A673 (cell line): ENCODE results near the gene XYLT2. TPM values are rescaled to one million over a fixed set of nuclear protein-coding genes. Genes with fewer than 3 reads are reported as not detected.

Experiments
- BruUV-seq: library from RNA; stranded (reverse); fragments of 400-500 nt; replicated peaks from 2 replicates; lab custom pipeline; 2021; lab: Mats Ljungman, UMichigan
- CTCF ChIA-PET: fragments of 300-600 bp; sonication (Branson Sonifier 250); formaldehyde crosslinking; loops from one replicate; lab custom pipeline; 2022; ENCODE audit warnings: antibody characterized with exemption; lab: Charles Lee
- POLR2A ChIA-PET: fragments of 300-600 bp; sonication (Branson Sonifier 250); formaldehyde crosslinking; loops from one replicate; lab custom pipeline; 2022; ENCODE audit warnings: antibody characterized with exemption; ENCODE audit not compliant: low non-redundant PET; lab: Charles Lee
- DNase-seq: peaks from one replicate; pipeline ENCODE4 v3.0.0-alpha.2; 2015; ENCODE audit warnings: low spot score
- H3K27ac ChIP-seq: fragments of 200-600 bp; sonication (generic); 2 replicates; pipeline ENCODE4 v1.5.1; 2016; ENCODE audit warnings: mixed run types, low read depth, mild to moderate bottlenecking, mixed read lengths, antibody characterized with exemption, low read length; ENCODE audit not compliant: poor library complexity, severe bottlenecking
- H3K27me3 ChIP-seq: fragments of 200-600 bp; sonication (generic); replicated peaks from 2 replicates; pipeline ENCODE4 v1.6.1; 2017; ENCODE audit warnings: mixed run types, low read depth, mild to moderate bottlenecking, mixed read lengths, antibody characterized with exemption, low read length; ENCODE audit not compliant: insufficient read depth, poor library complexity
- H3K36me3 ChIP-seq: fragments of 200-600 bp; sonication (generic); 2 replicates; pipeline ENCODE4 v1.6.1; 2016; ENCODE audit warnings: mixed run types, mild to moderate bottlenecking, mixed read lengths, antibody characterized with exemption, low read length; ENCODE audit not compliant: insufficient read depth, poor library complexity, severe bottlenecking
- H3K4me1 ChIP-seq: fragments of 200-600 bp; sonication (generic); 2 replicates; pipeline ENCODE4 v1.6.1; 2017; ENCODE audit warnings: mixed run types, mild to moderate bottlenecking, mixed read lengths, antibody characterized with exemption, low read length; ENCODE audit not compliant: insufficient read depth, poor library complexity, severe bottlenecking
- H3K4me3 ChIP-seq: fragments of 200-600 bp; sonication (generic); 2 replicates; pipeline ENCODE4 v1.5.1; 2016; ENCODE audit warnings: low read depth, mixed run types, mild to moderate bottlenecking, mixed read lengths, low read length; ENCODE audit not compliant: poor library complexity, severe bottlenecking
- H3K9me3 ChIP-seq: fragments of 200-600 bp; sonication (generic); 2 replicates; pipeline ENCODE4 v1.6.1; 2016; ENCODE audit warnings: mixed run types, low read depth, mild to moderate bottlenecking, mixed read lengths, antibody characterized with exemption, low read length; ENCODE audit not compliant: poor library complexity, severe bottlenecking
- EZH2 ChIP-seq: fragments of 200-600 bp; sonication (generic); IDR thresholded peaks from 2 replicates; pipeline ENCODE4 v1.6.1; 2017; ENCODE audit warnings: borderline replicate concordance, low read depth, mild to moderate bottlenecking, mixed read lengths, antibody characterized with exemption, low read length; ENCODE audit not compliant: poor library complexity, severe bottlenecking
- intact Hi-C: fragments of 100-400 bp; cut with micrococcal nuclease; formaldehyde crosslinking; loops from one replicate; pipeline ENCODE4 v1.10.0; 2022; ENCODE audit not compliant: unreplicated experiment
- total RNA-seq: library from RNA; stranded (reverse); gene quantifications from 2 replicates; pipeline ENCODE4 v1.2.3, GENCODE V29; 2021
- TF ChIP-seq, protein P1 (sequence below): fragments of 300-800, 200-600 bp; sonication (generic); conservative IDR thresholded peaks from 2 replicates; pipeline ENCODE4 v1.5.1; 2017; ENCODE audit warnings: low read depth, mild to moderate bottlenecking, antibody characterized with exemption, low read length, moderate library complexity, mixed read lengths

XYLT2 gene
- total RNA-seq, 1 experiment from 2014 or later = 15.8 TPM

DNA sequence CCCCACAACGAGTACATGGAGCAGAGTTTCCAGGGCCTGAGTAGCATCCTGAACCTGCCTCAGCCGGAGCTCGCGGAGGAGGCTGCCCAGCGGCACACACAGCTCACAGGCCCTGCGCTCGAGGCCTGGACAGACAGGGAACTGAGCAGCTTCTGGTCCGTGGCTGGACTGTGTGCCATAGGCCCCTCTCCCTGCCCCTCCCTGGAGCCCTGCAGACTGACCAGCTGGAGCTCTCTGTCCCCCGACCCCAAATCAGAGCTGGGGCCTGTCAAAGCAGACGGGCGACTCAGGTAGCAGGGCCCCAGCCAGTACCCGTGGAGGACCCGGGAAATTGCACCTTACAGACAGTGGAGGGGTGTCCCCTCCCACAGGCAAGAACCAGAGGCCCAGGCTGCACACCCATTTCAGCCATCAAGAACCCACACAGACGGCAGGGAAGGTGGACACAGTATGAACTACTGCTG lies 14.1 kb downstream of the XYLT2 start:
- Histone ChIP-seq H3K4me1 (no peaks in the 10 kb centered on the region), H3K9me3 (no peaks in the 10 kb centered on the region), H3K36me3 (peaks cover 33% of the 10 kb centered on the region), H3K27ac (no peak overlapping the region), H3K4me3 (no peak overlapping the region), H3K27me3 (no peaks in the 10 kb centered on the region)
- TF ChIP-seq, protein P1, sequence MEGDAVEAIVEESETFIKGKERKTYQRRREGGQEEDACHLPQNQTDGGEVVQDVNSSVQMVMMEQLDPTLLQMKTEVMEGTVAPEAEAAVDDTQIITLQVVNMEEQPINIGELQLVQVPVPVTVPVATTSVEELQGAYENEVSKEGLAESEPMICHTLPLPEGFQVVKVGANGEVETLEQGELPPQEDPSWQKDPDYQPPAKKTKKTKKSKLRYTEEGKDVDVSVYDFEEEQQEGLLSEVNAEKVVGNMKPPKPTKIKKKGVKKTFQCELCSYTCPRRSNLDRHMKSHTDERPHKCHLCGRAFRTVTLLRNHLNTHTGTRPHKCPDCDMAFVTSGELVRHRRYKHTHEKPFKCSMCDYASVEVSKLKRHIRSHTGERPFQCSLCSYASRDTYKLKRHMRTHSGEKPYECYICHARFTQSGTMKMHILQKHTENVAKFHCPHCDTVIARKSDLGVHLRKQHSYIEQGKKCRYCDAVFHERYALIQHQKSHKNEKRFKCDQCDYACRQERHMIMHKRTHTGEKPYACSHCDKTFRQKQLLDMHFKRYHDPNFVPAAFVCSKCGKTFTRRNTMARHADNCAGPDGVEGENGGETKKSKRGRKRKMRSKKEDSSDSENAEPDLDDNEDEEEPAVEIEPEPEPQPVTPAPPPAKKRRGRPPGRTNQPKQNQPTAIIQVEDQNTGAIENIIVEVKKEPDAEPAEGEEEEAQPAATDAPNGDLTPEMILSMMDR = no peak
- TF ChIP-seq EZH2 = no peak
- intact Hi-C loops = no loop called here
- CTCF ChIA-PET = no interaction called here
- POLR2A ChIA-PET = interaction anchor here (0.6 kb wide), 1 partner anchor 133 kb away, joined by 4 read pairs; no protein-coding TSS in a partner anchor
- BruUV-seq = no TSS peak
- DNase-seq = no peak

DNA sequence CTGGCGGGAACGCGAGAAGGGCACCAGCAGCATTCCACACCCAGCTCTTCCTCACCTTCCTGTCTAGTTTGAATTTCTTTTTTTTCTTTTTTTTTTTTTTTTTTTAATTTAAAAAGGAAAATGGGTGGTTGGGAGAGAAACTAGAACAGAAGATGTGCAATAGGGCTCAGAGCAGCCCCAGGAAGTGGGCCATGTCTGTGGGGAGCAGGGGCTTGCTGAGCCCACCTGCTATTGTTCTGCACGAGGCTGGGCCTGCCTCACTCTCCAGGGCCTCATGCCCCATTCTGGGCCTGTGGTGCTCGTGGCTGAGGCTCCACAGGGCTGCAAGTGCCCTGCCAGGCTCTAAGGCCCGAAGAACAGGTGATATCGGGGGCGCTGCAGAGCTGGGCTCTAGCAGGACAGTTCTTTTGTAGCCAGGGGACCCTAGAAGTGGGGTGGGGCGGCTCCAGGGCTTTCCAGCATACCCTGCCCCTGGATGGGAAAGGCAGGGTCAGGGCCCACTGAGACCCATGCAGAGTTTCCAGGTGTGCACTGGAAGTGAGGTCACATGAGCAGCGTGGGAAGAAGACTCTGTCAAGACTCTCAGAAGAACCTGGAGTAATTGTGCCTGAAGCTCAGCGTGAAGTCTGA lies 14.7 kb downstream of the XYLT2 start:
- no peak for DNase-seq
- POLR2A ChIA-PET = interaction anchor here (0.6 kb wide), 1 partner anchor 132 kb away, joined by 4 read pairs; no protein-coding TSS in a partner anchor
- no peak for TF ChIP-seq EZH2
- TF ChIP-seq, protein P1 = no peak
- Histone ChIP-seq H3K4me1 (no peaks in the 10 kb centered on the region), H3K9me3 (no peaks in the 10 kb centered on the region), H3K4me3 (no peak overlapping the region), H3K27ac (no peak overlapping the region), H3K27me3 (no peaks in the 10 kb centered on the region), H3K36me3 (peaks cover 28% of the 10 kb centered on the region)
- TSS peak; percentile 63 for BruUV-seq
- CTCF ChIA-PET = interaction anchor here (2.8 kb wide), 1 partner anchor 36 kb away, joined by 17 read pairs; the partner anchor contains the start of gene LRRC59
- intact Hi-C loops = no loop called here

DNA sequence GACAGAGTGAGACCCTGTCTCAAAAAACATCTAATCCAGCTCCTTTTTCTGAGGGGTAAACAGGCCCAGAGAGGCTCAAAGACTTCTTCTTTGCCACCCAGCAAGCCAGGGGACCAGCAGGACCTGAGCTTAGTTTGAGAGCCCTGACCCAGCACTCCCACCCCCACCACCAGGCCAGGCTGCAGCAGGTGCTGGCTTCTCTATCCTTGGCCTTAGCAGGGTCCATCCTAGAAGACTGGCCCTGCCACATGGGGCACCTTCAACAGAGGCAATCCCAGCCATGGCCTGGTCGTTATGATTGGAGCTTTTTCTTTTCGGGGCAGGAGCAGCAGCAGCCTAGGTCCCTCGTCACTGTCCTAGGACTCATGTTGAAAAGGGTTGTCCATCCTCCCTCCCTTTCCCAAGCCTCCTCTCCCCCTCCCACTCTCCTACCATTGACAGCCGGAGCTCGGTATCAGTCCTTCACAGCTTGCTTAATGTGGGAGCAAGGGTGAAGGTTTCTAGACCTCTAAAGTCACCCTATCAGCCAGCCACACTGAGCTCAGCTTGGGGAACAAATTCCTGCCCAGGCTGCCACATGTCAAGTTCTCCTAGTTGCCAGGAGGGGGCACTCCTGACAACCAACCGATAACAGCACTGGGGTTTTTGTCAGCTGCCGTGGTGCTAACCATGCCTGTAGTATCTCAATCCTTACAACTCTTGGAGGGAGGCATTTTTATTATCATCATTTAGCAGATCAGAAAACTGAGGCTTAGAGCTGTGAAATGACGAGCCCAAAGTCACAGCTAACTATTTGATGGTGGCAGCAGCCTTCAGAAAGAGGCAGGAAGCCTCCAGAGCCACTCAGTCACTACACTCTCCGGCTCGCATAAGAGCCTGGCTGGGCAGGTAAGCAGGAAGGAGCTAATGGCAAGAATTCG lies 15.9 kb downstream of the XYLT2 start:
- H3K9me3 ChIP-seq = no peaks in the 10 kb centered on the region
- no peak overlapping the region for H3K4me3 ChIP-seq
- H3K27ac ChIP-seq = no peak overlapping the region
- CTCF ChIA-PET = interaction anchor here (0.6 to 2.8 kb wide), 5 partner anchors 13 to 1090 kb away, joined by 3 to 17 read pairs (median 5); partner anchors contain the start of gene LRRC59
- intact Hi-C loops = no loop called here
- BruUV-seq = no TSS peak
- POLR2A ChIA-PET = interaction anchor here (0.6 kb wide), 1 partner anchor 116 kb away, joined by 8 read pairs; no protein-coding TSS in a partner anchor
- peak; percentile 79 for DNase-seq
- H3K36me3 ChIP-seq = peaks cover 20% of the 10 kb centered on the region
- H3K4me1 ChIP-seq = no peaks in the 10 kb centered on the region
- H3K27me3 ChIP-seq = no peaks in the 10 kb centered on the region
- TF ChIP-seq EZH2 = no peak
- TF ChIP-seq, protein P1 = peak; percentile 84
